HG03108 (cell line): Measurements from ENCODE around the gene PHF12.

Experiments used
- ATAC-seq: cut with Tn5 transposase; IDR thresholded peaks from one replicate; pipeline ENCODE4 v1.9.1; 2021; ENCODE audit warnings: moderate library complexity; ENCODE audit not compliant: unreplicated experiment

Gene PHF12

DNA sequence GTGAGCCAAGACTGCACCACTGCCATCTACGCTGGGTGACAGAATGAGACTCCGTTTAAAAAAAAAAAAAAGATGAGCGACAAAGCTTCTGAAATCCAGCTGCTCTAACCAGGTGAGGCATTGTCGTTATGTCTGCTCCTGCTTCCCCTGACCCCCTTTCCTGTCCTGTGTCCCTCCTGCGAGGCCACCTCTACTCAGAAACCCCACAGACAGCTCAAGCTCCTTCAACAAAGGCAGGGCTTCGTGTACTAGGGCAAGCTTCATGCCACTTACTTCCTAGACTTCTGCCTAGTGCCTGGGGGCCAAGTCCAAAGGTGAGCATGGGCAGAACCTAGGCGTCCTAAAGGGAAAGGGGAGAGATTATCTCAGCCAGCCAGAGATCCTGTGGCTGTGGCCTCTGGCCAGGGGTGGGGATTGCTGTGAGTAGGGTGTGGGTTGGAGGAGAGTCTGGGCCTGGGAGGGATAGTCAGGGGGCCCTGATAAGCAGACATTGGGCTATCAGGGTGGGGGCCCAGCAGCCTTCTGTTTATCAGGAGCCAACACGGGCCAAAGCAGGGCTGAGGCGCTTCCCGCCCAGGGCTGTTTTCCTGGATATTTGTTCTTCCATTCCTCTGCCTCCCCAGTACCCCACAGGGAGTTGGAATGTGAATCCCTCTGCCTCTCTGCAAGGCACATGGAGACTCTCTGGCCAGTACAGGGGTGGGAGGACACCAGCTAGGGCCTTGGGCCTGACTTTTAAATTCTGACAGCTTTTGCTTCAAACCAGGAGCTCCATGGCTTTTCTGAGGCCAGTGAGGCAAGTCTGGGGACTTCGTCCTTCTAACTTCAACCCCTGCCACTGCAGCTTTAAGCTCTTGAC lies 86.1 kb downstream of the PHF12 start:
- no peak for ATAC-seq

DNA sequence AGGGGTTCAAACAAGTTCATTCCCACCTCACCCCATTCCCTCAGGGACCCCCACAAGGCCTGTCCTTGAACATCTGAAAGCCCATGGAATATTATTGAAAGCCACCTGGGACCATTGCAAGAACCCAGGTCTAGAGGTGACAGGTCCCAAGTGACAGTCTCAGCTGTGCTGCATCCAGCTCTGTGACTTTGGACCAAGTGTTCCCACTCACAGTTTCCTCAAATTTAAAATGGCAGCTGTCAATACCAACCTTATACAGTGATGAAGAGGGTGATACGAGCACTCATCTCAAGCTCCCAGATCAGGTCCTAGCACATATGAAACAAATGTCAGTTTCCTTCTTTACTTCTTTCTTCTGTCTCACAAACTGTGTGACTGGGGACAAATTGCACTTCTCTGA lies 87.4 kb downstream of the PHF12 start:
- ATAC-seq: no peak

DNA sequence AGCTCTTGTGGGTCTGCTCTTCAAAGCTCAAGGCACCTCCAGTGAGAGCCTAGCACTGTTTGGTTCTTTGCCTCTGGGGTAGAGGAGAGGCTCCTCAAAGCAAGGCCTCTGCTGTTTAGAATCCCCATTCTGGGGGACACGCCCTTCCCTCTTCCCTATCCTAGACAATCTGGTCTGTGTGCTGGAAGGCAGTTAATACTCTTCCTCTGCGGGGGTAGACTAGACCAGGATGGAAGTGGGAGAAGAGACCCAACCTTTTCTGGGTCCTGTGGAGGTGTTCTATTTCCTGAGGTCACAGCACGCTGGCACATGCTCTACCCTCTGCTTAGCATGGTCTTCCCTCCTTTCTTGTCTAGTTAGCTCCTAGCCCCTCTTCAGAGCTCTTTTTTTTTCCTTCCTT lies 88.8 kb downstream of the PHF12 start:
- ATAC-seq: no peak

GRCh38 chr17:28861393-28862203 lies 89.7 kb downstream of the PHF12 start:
- no peak for ATAC-seq

DNA sequence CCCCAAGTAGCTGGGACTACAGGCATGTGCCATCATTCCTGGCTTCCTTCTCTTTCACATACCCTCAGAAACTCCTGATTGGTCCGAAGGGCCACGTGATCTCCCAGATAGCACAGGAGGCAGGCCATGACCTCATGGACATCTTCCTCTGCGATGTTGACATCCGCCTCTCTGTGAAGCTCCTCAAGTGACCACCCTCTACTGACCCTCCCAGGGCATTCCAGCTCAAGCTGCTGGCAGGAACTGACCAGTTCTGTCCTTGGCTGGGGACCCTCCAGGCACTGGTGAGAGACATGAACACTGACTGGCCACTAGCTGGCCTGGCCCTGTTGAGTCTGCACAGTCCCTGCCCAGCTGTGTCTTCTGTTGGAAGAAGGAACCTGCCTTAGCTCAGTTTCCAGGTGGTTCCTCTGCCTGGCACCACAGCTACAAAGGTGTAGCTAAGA lies 90.9 kb downstream of the PHF12 start:
- ATAC-seq: no peak

DNA sequence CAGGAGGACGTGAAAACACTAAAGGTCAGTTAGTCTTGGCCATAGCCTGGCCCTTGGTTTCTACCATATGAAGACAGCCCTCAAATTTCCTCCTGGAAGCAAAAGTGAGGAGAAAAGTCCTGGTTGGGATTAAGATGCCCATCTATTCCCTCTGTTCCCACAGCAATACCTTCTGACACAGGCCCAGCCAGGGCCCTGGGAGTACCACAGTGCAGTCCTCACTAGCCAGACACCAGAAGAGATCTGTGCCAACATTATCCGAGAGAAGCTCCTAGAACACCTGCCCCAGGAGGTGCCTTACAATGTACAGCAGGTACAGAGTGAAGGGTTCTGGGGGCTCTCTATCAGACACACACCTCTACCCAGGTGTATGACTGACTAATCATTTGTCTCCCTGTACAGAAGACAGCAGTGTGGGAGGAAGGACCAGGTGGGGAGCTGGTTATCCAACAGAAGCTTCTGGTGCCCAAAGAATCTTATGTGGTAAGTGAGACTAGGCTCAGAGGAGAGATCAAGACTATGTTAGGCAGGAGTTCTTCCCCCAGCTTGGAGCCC lies 92.4 kb downstream of the PHF12 start:
- ATAC-seq: no peak

DNA sequence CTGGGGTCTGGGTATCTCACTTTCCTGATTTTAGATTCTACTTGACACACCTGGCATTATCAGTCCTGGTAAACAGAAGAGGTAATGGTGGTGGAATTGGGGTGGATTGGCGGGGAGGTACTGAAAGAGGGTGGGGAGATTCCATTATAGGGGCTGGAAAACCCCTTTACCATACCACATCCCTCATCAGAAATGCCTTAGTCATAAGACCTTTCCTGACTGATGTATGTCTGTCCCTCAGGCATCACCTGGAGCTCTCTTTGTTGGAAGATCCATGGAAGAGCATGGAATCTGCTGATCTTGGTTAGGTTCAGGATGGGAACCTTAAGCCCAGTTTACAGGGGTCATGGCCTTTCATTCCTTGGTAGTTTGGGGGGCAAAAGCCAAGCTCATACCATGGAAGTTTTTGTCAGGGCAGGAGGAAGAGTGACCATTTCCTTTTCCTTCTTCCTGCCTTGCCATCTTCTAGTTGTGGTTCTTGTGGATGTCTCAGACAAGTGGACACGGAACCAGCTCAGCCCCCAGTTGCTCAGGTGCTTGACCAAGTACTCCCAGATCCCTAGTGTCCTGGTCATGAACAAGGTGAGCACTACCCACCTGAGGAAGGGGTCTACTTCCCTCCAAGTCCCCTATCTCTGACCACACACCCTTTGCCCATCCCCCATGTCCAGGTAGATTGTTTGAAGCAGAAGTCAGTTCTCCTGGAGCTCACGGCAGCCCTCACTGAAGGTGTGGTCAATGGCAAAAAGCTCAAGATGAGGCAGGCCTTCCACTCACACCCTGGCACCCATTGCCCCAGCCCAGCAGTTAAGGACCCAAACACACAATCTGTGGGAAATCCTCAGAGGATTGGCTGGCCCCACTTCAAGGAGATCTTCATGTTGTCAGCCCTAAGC lies 93.2 kb downstream of the PHF12 start:
- no peak for ATAC-seq

DNA sequence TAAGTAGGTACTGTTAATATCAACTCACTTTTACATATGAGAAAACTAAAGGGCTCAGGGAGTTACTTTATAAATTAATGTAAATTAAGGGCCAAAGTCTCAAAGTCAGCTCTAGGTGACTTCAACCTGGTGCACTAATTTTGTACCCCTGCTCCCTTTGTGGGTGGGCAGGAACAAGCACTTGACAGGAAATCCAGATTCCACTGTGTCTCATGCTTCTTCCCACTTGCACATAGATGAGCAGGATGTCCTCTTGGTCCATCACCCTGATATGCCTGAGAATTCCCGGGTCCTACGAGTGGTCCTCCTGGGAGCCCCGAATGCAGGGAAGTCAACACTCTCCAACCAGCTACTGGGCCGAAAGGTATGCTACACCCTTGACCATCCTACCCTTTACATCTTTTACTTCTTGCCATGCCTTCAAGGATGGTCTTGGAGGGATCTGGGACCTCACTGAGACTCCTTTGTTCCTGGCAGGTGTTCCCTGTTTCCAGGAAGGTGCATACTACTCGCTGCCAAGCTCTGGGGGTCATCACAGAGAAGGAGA lies 95.2 kb downstream of the PHF12 start:
- ATAC-seq: no peak

DNA sequence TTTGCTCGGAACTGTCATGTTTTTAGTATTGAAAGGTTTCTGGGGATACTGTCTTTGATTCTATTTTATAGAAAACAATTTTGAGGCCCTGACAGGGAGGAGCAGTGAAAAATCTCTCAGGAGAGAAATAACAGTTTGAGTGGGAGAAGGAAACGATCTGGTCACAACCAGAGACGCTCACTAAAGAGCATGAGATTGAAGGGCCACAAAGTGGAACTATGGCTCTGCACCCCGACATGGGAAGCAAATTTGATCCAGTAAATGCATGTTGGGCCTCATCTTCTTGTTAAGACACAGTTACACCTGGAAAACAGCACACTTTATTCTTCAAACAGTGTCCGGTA lies 96.0 kb downstream of the PHF12 start:
- ATAC-seq: no peak
